GM18502 (cell line): Measurements from ENCODE around the gene XYLT1.

Source experiments
- ATAC-seq: cut with Tn5 transposase; IDR thresholded peaks from one replicate; pipeline ENCODE4 v1.9.1; 2021; ENCODE audit warnings: mild to moderate bottlenecking; ENCODE audit not compliant: unreplicated experiment, poor library complexity

The XYLT1 gene

DNA sequence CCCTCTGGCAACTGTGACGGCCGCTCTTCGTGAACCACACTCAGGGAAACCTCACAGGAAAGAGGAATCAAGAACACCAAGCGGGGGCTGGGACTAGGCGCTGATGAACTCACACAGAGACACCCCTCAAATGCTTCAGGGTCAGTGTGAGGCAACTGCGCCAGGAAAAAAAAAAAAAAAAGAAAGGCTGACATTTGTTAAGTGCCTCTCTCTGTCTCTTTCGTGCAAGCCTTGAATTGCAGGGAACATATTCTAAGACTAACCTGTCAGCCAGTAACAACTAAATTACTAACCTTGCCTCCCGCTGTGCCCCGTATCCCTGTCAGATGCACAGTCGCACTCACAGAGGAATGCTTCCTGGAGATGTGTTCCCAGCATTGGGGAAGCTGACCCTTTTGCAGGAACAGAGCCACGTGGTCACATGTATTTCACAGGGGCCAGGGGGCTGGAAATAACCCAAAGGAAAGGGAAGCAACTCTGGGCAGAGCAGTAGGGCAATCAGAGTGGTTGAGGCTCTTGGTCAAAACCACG lies 247.8 kb downstream of the XYLT1 start:
- ATAC-seq = no peak

DNA sequence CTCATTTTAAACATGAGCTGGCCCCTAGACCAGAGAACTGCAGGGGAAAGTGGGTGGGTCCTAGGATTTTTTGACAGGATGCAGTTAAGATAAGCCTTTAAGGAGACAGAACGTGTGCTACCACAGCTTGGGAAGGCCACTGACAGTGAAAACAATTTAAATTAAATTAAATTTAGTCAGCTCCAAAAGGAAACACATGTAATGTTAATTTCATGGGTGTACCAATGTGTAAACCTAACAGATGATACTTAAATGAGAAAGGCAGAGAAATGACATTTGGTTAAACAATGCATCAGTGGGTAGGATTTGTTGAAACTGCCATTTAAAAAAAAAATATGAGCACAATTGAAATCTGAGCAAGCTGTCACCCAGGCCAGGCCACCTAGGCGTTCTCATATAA lies 250.8 kb downstream of the XYLT1 start:
- no peak for ATAC-seq

DNA sequence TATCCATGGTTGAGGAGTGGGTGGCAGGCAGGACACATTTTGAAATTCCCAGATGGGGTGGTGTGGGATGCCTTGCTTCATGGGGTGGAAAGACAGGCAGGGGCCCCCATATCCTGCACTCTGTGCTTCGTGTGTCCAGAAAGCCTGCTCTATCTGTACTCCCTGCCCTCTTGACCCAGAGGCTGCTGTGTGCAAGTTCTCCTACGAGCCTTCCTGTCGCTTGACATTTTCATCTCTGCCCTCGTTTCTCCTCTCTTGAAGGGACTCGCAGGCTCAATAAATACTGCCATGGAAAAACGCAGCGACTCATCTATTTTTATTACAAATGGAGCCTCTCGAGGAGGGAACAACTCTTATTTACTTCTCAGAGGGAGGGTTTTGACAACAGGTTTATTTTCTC lies 254.8 kb downstream of the XYLT1 start:
- no peak for ATAC-seq

- no peak for ATAC-seq
These were observed 255.5 kb downstream of the XYLT1 start for GRCh38 chr16:17215306-17215705.

DNA sequence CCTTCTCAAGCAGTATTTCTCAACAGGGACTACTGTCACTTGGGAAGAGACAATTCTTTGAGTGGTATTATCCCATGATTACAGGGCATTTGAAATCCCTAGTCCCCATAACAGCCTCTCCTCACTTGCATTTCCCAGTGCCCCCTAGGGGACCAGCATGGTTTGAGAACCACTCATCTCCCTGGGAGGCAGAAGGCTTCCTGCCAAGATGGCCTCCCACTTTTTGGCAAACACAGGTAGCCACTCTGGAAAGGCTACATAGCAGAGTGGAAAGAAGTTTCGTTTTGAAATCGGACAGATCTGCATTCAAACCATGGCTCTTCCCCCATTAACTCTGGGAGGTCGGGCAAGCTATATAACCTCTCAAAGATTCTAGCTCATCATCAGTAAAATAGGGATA lies 256.8 kb downstream of the XYLT1 start:
- no peak for ATAC-seq

GRCh38 chr16:17213025-17213424 lies 257.7 kb downstream of the XYLT1 start:
- no peak for ATAC-seq

DNA sequence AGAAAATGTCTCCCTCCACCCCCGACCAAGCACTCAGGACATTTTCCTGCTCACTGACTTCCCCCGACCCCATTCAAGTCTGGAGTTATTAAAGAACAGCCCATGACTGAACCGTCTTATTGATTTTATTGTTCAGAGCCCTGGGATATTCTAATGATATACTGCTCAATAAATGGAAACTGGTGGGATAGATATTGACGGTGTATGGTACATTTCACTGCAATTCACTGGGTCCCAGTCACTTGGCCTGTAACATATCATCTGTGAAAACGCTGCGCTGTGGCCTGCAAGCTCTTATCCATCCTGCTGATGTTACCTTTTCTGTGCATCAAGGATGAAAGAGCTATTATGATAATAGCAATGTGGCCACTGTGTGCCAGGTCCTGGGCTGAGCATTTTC lies 258.2 kb downstream of the XYLT1 start:
- ATAC-seq = no peak

- no peak for ATAC-seq
These were observed 259.0 kb downstream of the XYLT1 start for GRCh38 chr16:17211797-17212196.

GRCh38 chr16:17206712-17207111 lies 264.0 kb downstream of the XYLT1 start:
- no peak for ATAC-seq

GRCh38 chr16:17205279-17206211 lies 265.2 kb downstream of the XYLT1 start:
- no peak for ATAC-seq

GRCh38 chr16:17204644-17205043 lies 266.1 kb downstream of the XYLT1 start:
- ATAC-seq = no peak

- ATAC-seq = no peak
These were observed 266.6 kb downstream of the XYLT1 start for GRCh38 chr16:17204206-17204605.

DNA sequence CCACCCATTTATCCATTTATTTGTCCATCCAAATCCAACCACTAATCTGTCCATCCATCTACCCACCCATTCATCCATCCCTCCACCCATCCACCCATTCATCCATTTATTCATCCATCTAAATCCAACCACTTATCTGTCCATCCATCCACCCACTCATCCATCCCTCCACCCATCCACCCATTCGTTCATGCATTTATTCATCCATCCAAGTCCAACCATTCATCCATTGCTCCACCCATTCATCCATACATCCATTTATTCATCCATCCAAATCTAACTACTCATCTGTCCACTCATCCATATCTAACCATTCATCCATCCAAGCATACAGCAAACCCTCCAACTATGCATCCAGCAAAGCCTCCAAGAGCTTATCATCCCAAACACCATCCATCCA lies 267.3 kb downstream of the XYLT1 start:
- ATAC-seq = no peak

- ATAC-seq = no peak
These were observed 271.6 kb downstream of the XYLT1 start for GRCh38 chr16:17199135-17199534.

DNA sequence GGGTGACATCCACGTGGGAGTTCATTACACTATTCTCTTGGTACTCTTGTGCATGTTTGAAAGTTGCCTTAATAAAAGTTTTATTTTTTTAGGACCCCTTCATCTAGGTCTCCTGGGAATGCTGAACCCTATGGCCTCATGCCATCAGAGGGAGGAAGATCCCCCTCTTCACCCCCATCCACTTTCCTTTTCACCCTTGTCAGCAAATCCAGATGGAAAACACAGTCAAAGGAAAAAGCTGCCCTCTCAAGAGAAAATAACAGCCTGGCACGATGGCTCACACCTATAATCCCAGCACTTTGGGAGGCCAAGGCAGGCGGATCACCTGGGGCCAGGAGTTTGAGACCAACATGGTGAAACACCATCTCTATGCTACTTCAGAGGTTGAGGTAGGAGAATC lies 274.2 kb downstream of the XYLT1 start:
- ATAC-seq = no peak

DNA sequence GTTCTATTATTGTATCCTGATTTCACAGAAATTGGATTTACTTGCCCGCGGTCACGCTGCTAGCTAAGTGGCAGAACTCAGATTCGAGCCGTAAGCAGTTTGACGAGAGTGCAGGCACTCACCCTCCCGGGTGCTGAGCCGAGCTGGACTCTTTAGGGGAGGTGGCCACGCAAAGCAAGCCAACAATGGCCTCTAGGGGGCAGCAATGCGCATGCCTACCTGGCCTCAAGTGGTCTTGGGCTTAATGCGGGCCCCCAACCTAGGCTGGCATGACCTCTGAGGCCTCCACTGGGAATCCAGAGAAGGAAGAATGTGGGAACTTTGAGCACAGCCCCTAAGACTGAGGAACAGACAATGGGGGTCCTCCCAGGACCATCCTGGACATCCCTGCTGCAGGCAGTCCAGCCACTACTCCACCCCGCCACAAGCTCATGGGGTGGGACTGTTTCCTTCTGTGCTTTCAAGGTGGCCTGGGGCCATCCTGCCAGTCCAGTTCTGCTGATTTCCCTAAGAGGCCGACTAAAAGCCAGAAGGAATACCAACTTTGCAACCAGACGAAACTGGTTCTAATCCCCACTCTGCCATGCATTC lies 276.5 kb downstream of the XYLT1 start:
- ATAC-seq = no peak

DNA sequence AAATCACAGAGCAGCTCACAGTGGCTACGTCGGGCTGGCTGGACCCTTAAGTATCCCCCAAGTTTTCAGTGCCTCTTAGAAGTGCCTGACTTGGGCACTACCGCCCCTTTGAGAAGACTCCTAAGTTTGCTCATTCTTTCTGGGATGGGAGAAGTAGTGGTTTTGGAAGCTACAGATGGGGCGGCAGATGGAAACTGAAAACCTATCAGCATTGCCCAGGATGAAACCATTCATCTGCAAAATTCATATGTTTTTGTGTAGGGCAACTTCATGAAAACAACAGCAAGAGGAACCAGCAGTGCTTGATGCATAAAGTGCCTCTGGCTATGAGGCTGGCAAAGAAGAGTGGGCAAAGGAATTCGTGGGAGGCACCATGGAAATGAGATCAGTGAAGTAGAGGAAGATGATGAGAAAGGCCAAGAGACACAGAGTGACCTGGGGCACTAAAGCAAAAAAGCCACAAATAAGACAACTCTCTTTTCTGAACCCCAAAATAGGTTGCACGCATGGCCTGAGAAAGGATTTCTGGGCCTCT lies 277.1 kb downstream of the XYLT1 start:
- no peak for ATAC-seq

GRCh38 chr16:17184026-17184425 lies 286.7 kb downstream of the XYLT1 start:
- no peak for ATAC-seq

DNA sequence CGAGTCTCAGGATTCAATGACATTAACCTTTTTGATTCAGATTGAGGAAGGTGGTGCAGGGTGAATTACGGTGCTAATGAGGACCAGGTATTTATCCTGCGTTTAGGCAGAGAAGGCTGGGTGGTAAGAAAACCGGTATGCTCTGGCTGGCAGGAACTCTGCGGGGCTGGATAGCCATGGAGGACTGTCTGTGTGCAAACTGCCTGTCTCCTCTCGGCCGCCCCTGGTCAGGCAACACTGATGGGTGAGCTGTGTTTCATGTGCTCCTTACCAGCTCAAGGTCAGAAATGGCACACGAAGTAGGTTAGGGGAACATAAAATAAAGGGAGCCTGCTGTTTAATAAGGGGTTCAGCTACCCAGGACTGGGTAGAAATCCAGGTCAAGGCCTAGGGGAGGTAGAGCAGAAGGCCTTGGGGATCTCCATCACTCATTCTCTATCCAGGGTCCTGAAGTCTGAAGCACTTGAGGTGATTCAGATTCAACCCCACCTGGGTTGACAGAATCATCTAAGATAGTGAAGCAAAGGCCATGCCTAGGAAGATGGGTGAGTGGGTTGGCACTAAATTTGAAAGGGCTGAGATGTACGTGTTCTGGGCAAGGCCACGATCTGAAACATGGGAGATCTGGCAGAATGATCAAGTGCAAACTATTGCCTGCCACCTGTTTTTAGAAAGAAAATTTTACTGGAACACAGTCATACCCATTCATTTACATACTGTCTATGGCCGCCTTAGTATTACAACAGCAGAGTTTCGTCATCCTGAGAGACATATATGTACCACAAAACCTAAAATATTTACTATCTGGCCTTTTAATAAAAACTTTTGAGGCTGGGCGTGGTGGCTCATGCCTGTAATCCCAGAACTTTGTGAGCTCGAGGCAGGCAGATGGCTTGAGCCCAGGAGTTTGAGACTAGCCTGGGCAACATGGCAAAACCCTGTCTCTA lies 292.5 kb downstream of the XYLT1 start:
- ATAC-seq = no peak

DNA sequence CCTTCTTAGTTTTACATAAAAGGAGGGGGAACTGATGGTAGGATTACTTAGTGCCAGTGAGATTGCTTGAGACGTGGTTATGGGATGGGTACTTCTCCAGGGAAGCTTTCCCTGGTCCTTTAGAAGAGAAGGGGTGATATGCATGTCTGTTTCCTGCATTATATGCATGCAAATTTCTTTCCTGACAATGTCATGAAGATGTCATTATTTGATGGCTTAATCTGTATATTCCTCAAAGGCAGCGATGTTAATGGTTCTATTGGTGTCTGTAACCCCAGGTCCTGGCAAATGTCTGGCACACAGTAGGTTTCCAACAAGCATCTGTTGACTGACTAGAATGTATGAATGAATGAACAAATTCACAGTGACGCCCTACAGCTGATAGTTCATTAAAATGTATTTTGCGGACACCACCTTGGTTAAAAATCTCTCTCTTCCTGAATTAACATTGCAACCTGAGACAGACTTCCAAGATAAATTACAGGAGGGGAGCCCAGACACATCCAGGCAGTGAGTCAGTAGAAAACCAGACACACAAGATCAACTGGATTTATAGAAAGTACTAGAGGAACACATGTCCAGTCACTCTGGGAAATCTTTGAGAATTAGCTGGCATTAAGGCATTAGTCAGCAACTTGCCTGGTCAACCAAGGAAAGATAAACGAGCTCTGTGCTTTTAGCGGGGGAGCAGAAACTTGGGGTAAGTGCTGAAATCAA lies 293.4 kb downstream of the XYLT1 start:
- ATAC-seq = no peak
